Colon (tissue), 2 donors: ENCODE results near the gene TRPC4.
"Not testable (repeated sequence)": the region's sequence is repeated elsewhere in the genome, so short reads cannot be mapped to it uniquely, and the experiment has no call there.

Experiments
- FAIRE-seq: peaks from 2 replicates; lab custom pipeline; 2012; peaks lifted over from hg19 to GRCh38; lab: Jason Lieb, UNC
- donor health status: control.
- donor health status: control.

TRPC4 gene

GRCh38 chr13:37601648-37602440, 267.7 kb downstream of the TRPC4 start:
- no peak for FAIRE-seq

DNA sequence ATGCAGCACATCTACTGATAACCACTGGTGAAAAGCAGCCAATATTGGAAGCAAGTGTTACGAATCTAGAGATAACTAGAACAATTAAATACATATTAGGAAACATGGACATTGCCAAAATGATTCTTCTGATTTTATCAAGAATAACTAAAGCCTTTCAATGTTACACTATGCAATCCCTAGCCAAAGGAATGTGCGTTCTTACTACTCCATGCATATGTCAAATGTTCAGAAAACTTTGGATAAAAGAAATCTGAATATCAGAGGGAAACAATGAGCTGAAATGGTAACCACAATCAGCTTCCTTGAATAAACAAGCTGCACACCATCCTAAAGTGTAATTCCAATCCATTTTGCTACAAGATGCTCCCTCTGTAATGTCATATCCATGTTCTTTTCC, 270.1 kb downstream of the TRPC4 start:
- no peak for FAIRE-seq

DNA sequence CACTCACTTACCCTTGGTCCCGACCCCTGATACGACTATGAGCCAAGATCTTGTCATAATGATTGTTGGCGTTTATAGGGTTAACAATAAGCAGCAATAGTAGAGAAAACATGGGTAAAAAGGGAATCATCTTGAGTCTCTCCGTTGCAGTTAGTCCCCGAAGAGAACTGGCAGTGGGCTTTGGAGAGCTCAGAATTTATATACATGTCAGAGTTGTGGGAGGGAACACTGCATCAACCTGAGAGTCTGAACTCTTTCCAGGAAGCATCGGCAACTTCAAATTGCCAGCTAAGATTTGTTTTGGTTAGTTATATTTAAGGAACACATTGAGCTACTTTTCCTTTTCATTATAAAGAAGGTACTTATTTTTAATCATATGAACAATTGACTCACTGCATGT, 271.0 kb downstream of the TRPC4 start, which contains the start of gene POSTN:
POSTN (minus strand) TSS at position 172 of the 400 bp plus-strand sequence; CDS start at position 130, 42 bp downstream.
- FAIRE-seq: no peak

DNA sequence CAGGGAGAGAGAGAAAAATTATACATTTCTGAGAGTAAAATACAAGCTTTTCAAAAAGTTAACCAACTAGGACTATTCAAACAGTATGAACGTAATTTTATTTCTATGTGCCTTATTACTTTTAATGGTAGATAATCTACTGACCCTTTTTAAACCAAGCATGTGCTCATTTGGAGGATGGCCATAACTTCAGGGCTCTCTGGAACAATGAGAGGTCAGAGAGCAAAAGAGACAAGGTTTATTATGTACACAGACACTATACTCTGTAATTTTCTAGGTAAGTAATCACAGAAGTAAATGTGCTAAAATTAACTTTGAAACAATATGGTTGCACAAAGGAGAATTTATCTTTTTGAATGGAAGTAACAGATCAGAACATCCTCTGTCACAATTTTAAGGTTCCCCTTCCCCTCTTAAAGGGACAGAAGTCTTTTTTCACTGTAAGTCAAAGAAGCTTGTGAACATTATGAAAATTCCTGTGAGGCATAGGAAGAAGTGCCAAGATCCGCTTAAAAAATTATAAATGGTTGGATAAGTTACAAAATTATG, 272.0 kb downstream of the TRPC4 start:
- FAIRE-seq: no peak

DNA sequence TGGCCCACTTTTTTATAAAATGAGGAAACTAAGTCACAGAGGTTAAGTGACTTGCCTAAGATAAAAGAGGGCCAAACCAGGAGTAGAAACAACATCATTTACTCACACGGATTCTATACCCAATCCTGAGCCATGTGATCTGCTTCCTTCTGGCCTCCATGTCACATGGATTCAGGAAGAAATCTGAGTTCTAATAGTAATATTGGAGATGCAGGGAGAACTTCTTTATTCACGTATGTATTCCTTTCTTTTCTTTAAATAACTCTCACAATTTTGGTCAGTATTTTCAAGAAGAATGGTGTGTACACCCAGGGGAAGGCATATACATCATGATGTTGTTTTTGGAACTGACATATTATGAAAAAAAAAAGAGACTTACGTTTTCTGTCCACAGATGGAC, 272.8 kb downstream of the TRPC4 start:
- no peak for FAIRE-seq

DNA sequence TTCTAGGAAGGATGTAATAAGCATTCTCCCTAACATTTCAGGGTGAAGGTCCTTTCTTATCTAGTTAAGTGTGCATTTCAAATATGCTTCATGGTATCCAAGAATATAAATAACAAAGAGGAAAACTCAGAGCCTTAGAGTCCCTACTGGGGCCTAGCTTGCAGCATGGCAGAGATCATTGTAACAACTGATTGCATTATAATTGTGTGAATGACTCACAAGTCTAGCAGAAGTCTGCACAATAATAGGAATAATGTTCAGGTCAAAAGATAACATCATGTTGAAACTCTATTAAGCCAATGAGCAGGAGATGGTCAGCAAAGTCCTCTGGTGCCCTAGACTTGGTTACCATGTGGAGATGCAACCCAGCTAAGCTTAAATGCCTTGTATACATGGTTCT, 274.4 kb downstream of the TRPC4 start:
- no peak for FAIRE-seq

- no peak for FAIRE-seq
Measured at GRCh38 chr13:37594550-37594949, 275.0 kb downstream of the TRPC4 start.

DNA sequence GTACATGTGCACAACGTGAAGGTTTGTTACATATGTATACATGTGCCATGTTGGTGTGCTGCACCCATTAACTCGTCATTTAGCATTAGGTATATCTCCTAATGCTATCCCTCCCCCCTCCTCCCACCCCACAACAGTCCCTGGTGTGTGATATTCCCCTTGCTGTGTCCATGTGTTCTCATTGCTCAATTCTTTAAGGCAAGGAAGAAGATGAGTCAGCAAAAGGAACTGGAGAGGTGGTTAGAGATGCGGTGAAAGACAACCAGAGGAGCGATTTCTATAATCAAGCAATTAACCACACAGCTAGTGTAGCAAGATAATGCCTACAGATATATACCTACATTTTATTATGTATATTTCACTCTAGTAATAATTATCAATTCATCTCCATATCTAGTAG, 280.2 kb downstream of the TRPC4 start:
- FAIRE-seq: not testable (repeated sequence)

- FAIRE-seq: no peak
Measured at GRCh38 chr13:37587236-37587635, 282.3 kb downstream of the TRPC4 start.
